Measurements from ENCODE around the gene BPHL.
"Not testable (repeated sequence)": the region's sequence is repeated elsewhere in the genome, so short reads cannot be mapped to it uniquely, and the experiment has no call there.

The BPHL gene

GRCh38 chr6:3124667-3125066, 6.2 kb downstream of the BPHL start:
- peak; percentile 49 for DNase-seq

- DNase-seq, result no peak
Measured at GRCh38 chr6:3125815-3126214, 7.3 kb downstream of the BPHL start.

GRCh38 chr6:3128356-3129108, 10.0 kb downstream of the BPHL start:
- no peak for DNase-seq

- no peak for DNase-seq
Measured at GRCh38 chr6:3131695-3132094, 13.2 kb downstream of the BPHL start.

GRCh38 chr6:3133515-3133914, 15.0 kb downstream of the BPHL start:
- no peak for DNase-seq

- no peak for DNase-seq
Measured at GRCh38 chr6:3135668-3136291, 17.3 kb downstream of the BPHL start.

GRCh38 chr6:3136292-3137011, 17.9 kb downstream of the BPHL start:
- no peak for DNase-seq

- no peak for DNase-seq
Measured at GRCh38 chr6:3137057-3137777, 18.7 kb downstream of the BPHL start.

GRCh38 chr6:3137873-3138272, 19.4 kb downstream of the BPHL start:
- not testable (repeated sequence) for DNase-seq

- DNase-seq, result no peak
Measured at GRCh38 chr6:3138341-3138740, 19.8 kb downstream of the BPHL start.

GRCh38 chr6:3139090-3139903, 20.8 kb downstream of the BPHL start:
- peak; percentile 61 for DNase-seq

- no peak for DNase-seq
Measured at GRCh38 chr6:3140201-3140600, 21.7 kb downstream of the BPHL start.

- no peak for DNase-seq
Measured at GRCh38 chr6:3142536-3142935, 24.0 kb downstream of the BPHL start.

GRCh38 chr6:3143158-3143557, 24.6 kb downstream of the BPHL start:
- no peak for DNase-seq

- no peak for DNase-seq
Measured at GRCh38 chr6:3144571-3144970, 26.1 kb downstream of the BPHL start.

GRCh38 chr6:3147914-3148757, 29.6 kb downstream of the BPHL start:
- DNase-seq, result no peak

- DNase-seq, result no peak
Measured at GRCh38 chr6:3151691-3152090, 33.2 kb downstream of the BPHL start.

GRCh38 chr6:3152689-3153088, 34.2 kb downstream of the BPHL start:
- no peak for DNase-seq

GRCh38 chr6:3155416-3155815, 36.9 kb downstream of the BPHL start:
- not testable (repeated sequence) for DNase-seq

GRCh38 chr6:3156184-3157130, 37.9 kb downstream of the BPHL start:
- not testable (repeated sequence) for DNase-seq
